Activated CD4-positive, alpha-beta T cell treated with anti-CD3 and anti-CD28 coated beads, Interleukin-2, amount 50 U/mL, for 4 hours (primary cell): ENCODE data around the gene ERCC1.

Source experiments
- DNase-seq, 2 experiments: peaks; one replicate each; pipeline ENCODE4 v3.0.0-alpha.2; 2020

The ERCC1 gene

GRCh38 chr19:45362291-45362690 lies 61.4 kb downstream of the ERCC1 start:
- DNase-seq: no peak

GRCh38 chr19:45361608-45362007 lies 62.1 kb downstream of the ERCC1 start:
- no peak for DNase-seq

- no peak for DNase-seq
These were observed 65.4 kb downstream of the ERCC1 start for GRCh38 chr19:45358213-45358792.

GRCh38 chr19:45357445-45357783 lies 66.3 kb downstream of the ERCC1 start:
- DNase-seq: no peak
